BE2C (cell line): ENCODE measurements around the gene CMIP.

Experiments used
- DNase-seq: peaks from one replicate; pipeline ENCODE4 v3.0.0-alpha.2; 2020
- H3K27me3 ChIP-seq: fragments of 250-450 bp; sonication (Bioruptor Pico); 2 replicates; pipeline ENCODE4 v1.5.1; 2020; ENCODE audit warnings: mild to moderate bottlenecking
- H3K36me3 ChIP-seq: fragments of 250-450 bp; sonication (Bioruptor Pico); 2 replicates; pipeline ENCODE4 v1.5.1; 2020; ENCODE audit warnings: mild to moderate bottlenecking
- H3K4me1 ChIP-seq: fragments of 250-450 bp; sonication (Bioruptor Pico); 2 replicates; pipeline ENCODE4 v1.5.1; 2020
- H3K4me3 ChIP-seq: 2 replicates; pipeline ENCODE4 v1.5.1; 2011; ENCODE audit warnings: low read depth, low read length
- H3K9me3 ChIP-seq: fragments of 250-450 bp; sonication (Bioruptor Pico); 2 replicates; pipeline ENCODE4 v1.5.1; 2020
- CTCF ChIP-seq: IDR thresholded peaks from 2 replicates; pipeline ENCODE4 v1.5.1; 2012; ENCODE audit warnings: mild to moderate bottlenecking, low read depth, low read length

The CMIP gene

GRCh38 chr16:81697616-81698309 is 253.2 kb downstream of the CMIP start:
- Histone ChIP-seq H3K4me1 (no peaks in the 10 kb centered on the region), H3K27me3 (no peaks in the 10 kb centered on the region), H3K9me3 (no peaks in the 10 kb centered on the region), H3K4me3 (no peak overlapping the region), H3K36me3 (peaks cover 2% of the 10 kb centered on the region; the same call in 1 of the 2 replicates)
- no peak for TF ChIP-seq CTCF
- no peak for DNase-seq

GRCh38 chr16:81698310-81698641 is 253.7 kb downstream of the CMIP start:
- Histone ChIP-seq H3K9me3 (no peaks in the 10 kb centered on the region), H3K36me3 (peaks cover 2% of the 10 kb centered on the region; the same call in 1 of the 2 replicates), H3K27me3 (no peaks in the 10 kb centered on the region), H3K4me3 (no peak overlapping the region), H3K4me1 (no peaks in the 10 kb centered on the region)
- no peak for DNase-seq
- TF ChIP-seq CTCF: no peak

- TF ChIP-seq CTCF: no peak
- no peak for DNase-seq
- Histone ChIP-seq H3K9me3 (no peaks in the 10 kb centered on the region), H3K36me3 (no peaks in the 10 kb centered on the region; the same call in 1 of the 2 replicates), H3K4me3 (no peak overlapping the region), H3K4me1 (no peaks in the 10 kb centered on the region), H3K27me3 (no peaks in the 10 kb centered on the region)
Observed at GRCh38 chr16:81699596-81699995, 255.0 kb downstream of the CMIP start.

- Histone ChIP-seq H3K27me3 (no peaks in the 10 kb centered on the region), H3K4me3 (no peak overlapping the region), H3K9me3 (no peaks in the 10 kb centered on the region), H3K4me1 (no peaks in the 10 kb centered on the region), H3K36me3 (no peaks in the 10 kb centered on the region; the same call in 1 of the 2 replicates)
- no peak for TF ChIP-seq CTCF
- no peak for DNase-seq
Observed at GRCh38 chr16:81700071-81700779, 255.6 kb downstream of the CMIP start.

GRCh38 chr16:81700780-81701165 is 256.2 kb downstream of the CMIP start:
- Histone ChIP-seq H3K4me1 (no peaks in the 10 kb centered on the region), H3K9me3 (no peaks in the 10 kb centered on the region), H3K4me3 (no peak overlapping the region), H3K36me3 (no peaks in the 10 kb centered on the region; the same call in 1 of the 2 replicates), H3K27me3 (no peaks in the 10 kb centered on the region)
- no peak for TF ChIP-seq CTCF
- DNase-seq: no peak

- Histone ChIP-seq H3K4me3 (no peak overlapping the region), H3K4me1 (no peaks in the 10 kb centered on the region), H3K36me3 (no peaks in the 10 kb centered on the region; the same call in none of the 2 replicates), H3K9me3 (no peaks in the 10 kb centered on the region), H3K27me3 (no peaks in the 10 kb centered on the region)
- DNase-seq: no peak
- no peak for TF ChIP-seq CTCF
Observed at GRCh38 chr16:81701296-81701970, 256.8 kb downstream of the CMIP start.
